Liver (tissue), 3 donors: ENCODE measurements around the gene FCN1.

ENCODE experiments used
- ATF3 ChIP-seq: IDR thresholded peaks from 2 replicates; pipeline ENCODE4 v1.6.1; 2016; ENCODE audit warnings: antibody characterized with exemption
- CTCF ChIP-seq: fragments of 150-350 bp; IDR thresholded peaks from 2 replicates; pipeline ENCODE4 v1.5.1; 2017; ENCODE audit warnings: improper control_type of control experiment, low read depth, low read length; ENCODE audit not compliant: missing input control
- EGR1 ChIP-seq, 2 donors: IDR thresholded peaks; 2 replicates each; pipeline ENCODE4 v1.6.1; 2016 to 2018; ENCODE audit warnings: antibody characterized with exemption in 2 of 2, low read depth in 2 of 2
- FOXA1 ChIP-seq: IDR thresholded peaks from 2 replicates; pipeline ENCODE4 v1.6.1; 2016; ENCODE audit warnings: antibody characterized with exemption
- GABPA ChIP-seq, 2 donors: IDR thresholded peaks in 1 of 2; conservative IDR thresholded peaks in 1 of 2; 2 replicates each; pipeline ENCODE4 v1.6.1; 2016; ENCODE audit warnings: antibody characterized with exemption in 2 of 2, mild to moderate bottlenecking in 1 of 2, moderate library complexity in 1 of 2
- JUND ChIP-seq, 2 donors: IDR thresholded peaks; 2 replicates each; pipeline ENCODE4 v1.6.1; 2016; ENCODE audit warnings: antibody characterized with exemption in 2 of 2
- MAX ChIP-seq: IDR thresholded peaks from 2 replicates; pipeline ENCODE4 v1.6.1; 2016; ENCODE audit warnings: antibody characterized with exemption
- RAD21 ChIP-seq, 2 donors: IDR thresholded peaks; 2 replicates each; pipeline ENCODE4 v1.6.1; 2016; ENCODE audit warnings: antibody characterized with exemption in 2 of 2, mild to moderate bottlenecking in 2 of 2
- REST ChIP-seq: IDR thresholded peaks from 2 replicates; pipeline ENCODE4 v1.6.1; 2016; ENCODE audit warnings: antibody characterized with exemption, mild to moderate bottlenecking
- RXRA ChIP-seq, 2 donors: IDR thresholded peaks; 2 replicates each; pipeline ENCODE4 v1.6.1; 2017 to 2018; ENCODE audit warnings: antibody characterized with exemption in 2 of 2, mild to moderate bottlenecking in 1 of 2
- SP1 ChIP-seq: IDR thresholded peaks from 2 replicates; pipeline ENCODE4 v1.6.1; 2018; ENCODE audit warnings: antibody characterized with exemption, mild to moderate bottlenecking
- TAF1 ChIP-seq: conservative IDR thresholded peaks from 2 replicates; pipeline ENCODE4 v1.6.1; 2016; ENCODE audit warnings: antibody characterized with exemption, mild to moderate bottlenecking
- YY1 ChIP-seq: IDR thresholded peaks from 2 replicates; pipeline ENCODE4 v1.6.1; 2016; ENCODE audit warnings: antibody characterized with exemption, mild to moderate bottlenecking
- ZBTB33 ChIP-seq: IDR thresholded peaks from 2 replicates; pipeline ENCODE4 v1.6.1; 2016; ENCODE audit warnings: antibody characterized with exemption
- donor health status: healthy.
- donor health status: healthy.

GRCh38 chr9:134964271-134965055 lies 46.8 kb upstream of the FCN1 start:
- TF ChIP-seq CTCF (no peak), REST (no peak), YY1 (no peak), ATF3 (no peak), MAX (no peak), EGR1 (IDR thresholded peaks at IDR 0.05; ENCODE audit: low read depth in 2 of 2) (no peak), JUND (IDR thresholded peaks at IDR 0.05) (no peak), RAD21 (IDR thresholded peaks at IDR 0.05) (no peak), TAF1 (no peak), ZBTB33 (no peak), SP1 (no peak), GABPA (IDR thresholded peaks at IDR 0.05 in 1 of 2, conservative IDR thresholded peaks at IDR 0.05 in 1 of 2) (no peak), FOXA1 (no peak), RXRA (IDR thresholded peaks at IDR 0.05) (no peak)
